ENCODE measurements around the gene PHF3.

Gene PHF3

GRCh38 chr6:63635588-63636517 lies at the start of gene PHF3:
Gene PHF3, plus strand, starts transcription at chr6:63635802. Its CDS starts 10,750 bp downstream, at chr6:63646552.
- no peak for TF ChIP-seq CTCF (IDR thresholded peaks at IDR 0.05; ENCODE audit: unreplicated experiment in 3 of 3)
- H3K27me3 Mint-ChIP-seq (ENCODE audit: low read depth): no peaks in the 10 kb centered on the region
- peaks cover 44% of the 10 kb centered on the region for H3K4me1 Mint-ChIP-seq
- H3K9me3 Mint-ChIP-seq: no peaks in the 10 kb centered on the region
- peak within 1 kb of the TSS; percentile 95 to 99 (median 98) for H3K27ac Mint-ChIP-seq
- H3K36me3 Mint-ChIP-seq (ENCODE audit: low read depth): no peaks in the 10 kb centered on the region
- H3K4me3 Mint-ChIP-seq: peak within 1 kb of the TSS; percentile 98 to 100 (median 100)

GRCh38 chr6:63589952-63590411 lies 45.6 kb upstream of the PHF3 start:
- Mint-ChIP-seq H3K4me3 (no peak overlapping the region), H3K27me3 (ENCODE audit: low read depth) (no peaks in the 10 kb centered on the region), H3K27ac (no peak overlapping the region), H3K36me3 (ENCODE audit: low read depth) (no peaks in the 10 kb centered on the region), H3K9me3 (no peaks in the 10 kb centered on the region), H3K4me1 (no peaks in the 10 kb centered on the region)
- no peak for TF ChIP-seq CTCF (IDR thresholded peaks at IDR 0.05; ENCODE audit: unreplicated experiment in 3 of 3)

- Mint-ChIP-seq H3K4me3 (no peak overlapping the region), H3K4me1 (no peaks in the 10 kb centered on the region), H3K36me3 (ENCODE audit: low read depth) (no peaks in the 10 kb centered on the region), H3K9me3 (no peaks in the 10 kb centered on the region), H3K27me3 (ENCODE audit: low read depth) (no peaks in the 10 kb centered on the region), H3K27ac (no peak overlapping the region)
- no peak for TF ChIP-seq CTCF (IDR thresholded peaks at IDR 0.05; ENCODE audit: unreplicated experiment in 3 of 3)
These were observed 42.7 kb upstream of the PHF3 start for GRCh38 chr6:63592886-63593285.

GRCh38 chr6:63597141-63598048 lies 38.2 kb upstream of the PHF3 start:
- Mint-ChIP-seq H3K27me3 (ENCODE audit: low read depth) (no peaks in the 10 kb centered on the region), H3K36me3 (ENCODE audit: low read depth) (no peaks in the 10 kb centered on the region), H3K27ac (peak overlapping the region; percentile 72 to 94 (median 93)), H3K4me1 (no peaks in the 10 kb centered on the region), H3K4me3 (peak overlapping the region; percentile 95 to 96 (median 95)), H3K9me3 (no peaks in the 10 kb centered on the region)
- TF ChIP-seq CTCF (IDR thresholded peaks at IDR 0.05; ENCODE audit: unreplicated experiment in 3 of 3): no peak

- Mint-ChIP-seq H3K4me1 (no peaks in the 10 kb centered on the region), H3K4me3 (peak overlapping the region; percentile 95 to 96 (median 95)), H3K9me3 (no peaks in the 10 kb centered on the region), H3K36me3 (ENCODE audit: low read depth) (no peaks in the 10 kb centered on the region), H3K27ac (peak overlapping the region; percentile 72 to 94 (median 93)), H3K27me3 (ENCODE audit: low read depth) (no peaks in the 10 kb centered on the region)
- peak; percentile 90 to 95 (median 92) for TF ChIP-seq CTCF (IDR thresholded peaks at IDR 0.05; ENCODE audit: unreplicated experiment in 3 of 3)
These were observed 37.3 kb upstream of the PHF3 start for GRCh38 chr6:63598049-63599036.

Measured in nephron (organoid).